GM12878 (cell line): Measurements from ENCODE around the gene HSPA2. TPM values are rescaled to one million over a fixed set of nuclear protein-coding genes. Genes with fewer than 3 reads are reported as not detected.

Experiments
- ATAC-seq: fragments of 200-7000 bp; cut with Tn5 transposase; 3 replicates; pipeline ENCODE4 v1.9.1; 2020; ENCODE audit warnings: mild to moderate bottlenecking, moderate library complexity
- BruUV-seq: library from RNA; stranded (reverse); fragments of 400-500 nt; replicated peaks from 2 replicates; lab custom pipeline; 2021; lab: Mats Ljungman, UMichigan
- CTCF ChIA-PET: fragments of 300-600 bp; sonication (Branson Sonifier 250); formaldehyde crosslinking; extraction: SDS; loops from one replicate; lab custom pipeline; 2021; ENCODE audit warnings: inconsistent platforms; lab: Yijun Ruan, JAX
- POLR2A ChIA-PET: fragments of 350-600 bp; formaldehyde crosslinking; extraction: SDS; loops from one replicate; lab custom pipeline; 2021; ENCODE audit warnings: inconsistent platforms; lab: Charles Lee
- RAD21 ChIA-PET: fragments of 300-600 bp; sonication (Branson Sonifier 250); formaldehyde crosslinking; loops from one replicate; lab custom pipeline; 2023; ENCODE audit warnings: antibody characterized with exemption; ENCODE audit not compliant: unreplicated experiment; lab: Charles Lee
- SMC1A ChIA-PET: fragments of 300-600 bp; sonication (Branson Sonifier 250); formaldehyde crosslinking; loops from one replicate; lab custom pipeline; 2023; ENCODE audit not compliant: unreplicated experiment, uncharacterized antibody; lab: Charles Lee
- DNase-seq: peaks from one replicate; pipeline ENCODE4 v3.0.0-alpha.2; 2011; ENCODE audit warnings: low read depth, low spot score
- FAIRE-seq: peaks from 3 replicates; lab custom pipeline; 2011; peaks lifted over from hg19 to GRCh38; lab: Jason Lieb, UNC
- H2AFZ ChIP-seq: 2 replicates; pipeline ENCODE4 v1.6.0; 2011; ENCODE audit warnings: low read depth, low read length, control low read depth; ENCODE audit not compliant: control insufficient read depth
- H3K27ac ChIP-seq: 2 replicates; pipeline ENCODE4 v1.5.1; 2011; ENCODE audit warnings: control low read depth; ENCODE audit not compliant: control insufficient read depth, insufficient read depth
- H3K27me3 ChIP-seq, 2 experiments: replicated peaks in 1 of 2; 2 replicates each; pipeline versions ENCODE4 v1.6.0 to v1.6.1; 2011; ENCODE audit warnings: low read length in 1 of 2; ENCODE audit not compliant: control insufficient read depth in 2 of 2, insufficient read depth in 2 of 2
- H3K36me3 ChIP-seq, 2 experiments: 2 replicates each; pipeline ENCODE4 v1.5.1; 2011; ENCODE audit warnings: low read length in 1 of 2; ENCODE audit not compliant: control insufficient read depth in 2 of 2, insufficient read depth in 2 of 2
- H3K4me1 ChIP-seq: 2 replicates; pipeline ENCODE4 v1.6.1; 2011; ENCODE audit warnings: mild to moderate bottlenecking, low read length, moderate library complexity, mixed read lengths; ENCODE audit not compliant: control insufficient read depth, insufficient read depth
- H3K4me2 ChIP-seq: 2 replicates; pipeline ENCODE4 v1.6.0; 2011; ENCODE audit warnings: control low read depth; ENCODE audit not compliant: control insufficient read depth, insufficient read depth
- H3K4me3 ChIP-seq: fragments of 200-600 bp; sonication (generic); 2 replicates; pipeline ENCODE4 v1.5.1; 2016
- H3K79me2 ChIP-seq: 2 replicates; pipeline ENCODE4 v1.6.0; 2011; ENCODE audit warnings: low read length; ENCODE audit not compliant: control insufficient read depth, insufficient read depth
- H3K9ac ChIP-seq: 2 replicates; pipeline ENCODE4 v1.8.0; 2011; ENCODE audit warnings: low read length, control low read depth, mixed read lengths; ENCODE audit not compliant: control insufficient read depth, insufficient read depth
- H3K9me3 ChIP-seq: replicated peaks from 3 replicates; pipeline ENCODE4 v1.5.1; 2011; ENCODE audit warnings: mild to moderate bottlenecking, low read length; ENCODE audit not compliant: control insufficient read depth, insufficient read depth
- H4K20me1 ChIP-seq: 2 replicates; pipeline ENCODE4 v1.6.0; 2011; ENCODE audit not compliant: control insufficient read depth, insufficient read depth
- BCL11A ChIP-seq: IDR thresholded peaks from 2 replicates; pipeline ENCODE4 v1.6.1; 2011; ENCODE audit warnings: low read depth, low read length
- DPF2 ChIP-seq: fragments of 450-650 bp; IDR thresholded peaks from 2 replicates; pipeline ENCODE4 v1.6.1; 2017; ENCODE audit warnings: mild to moderate bottlenecking
- E2F4 ChIP-seq: IDR thresholded peaks from 2 replicates; pipeline ENCODE4 v1.6.1; 2012; ENCODE audit warnings: low read depth, low read length, improper control_type of control experiment
- IKZF1 ChIP-seq: fragments of 450-650 bp; conservative IDR thresholded peaks from 2 replicates; pipeline ENCODE4 v1.6.1; 2017; ENCODE audit warnings: antibody characterized with exemption, mild to moderate bottlenecking
- IRF4 ChIP-seq: IDR thresholded peaks from 2 replicates; pipeline ENCODE4 v1.6.1; 2011; ENCODE audit warnings: low read depth, low read length
- TAF1 ChIP-seq: IDR thresholded peaks from 2 replicates; pipeline ENCODE4 v1.6.1; 2011; ENCODE audit warnings: mild to moderate bottlenecking, low read depth, low read length, borderline replicate concordance
- ZNF274 ChIP-seq: IDR thresholded peaks from one replicate; pipeline ENCODE4 v1.8.0; 2011; ENCODE audit not compliant: insufficient read length, insufficient read depth
- WGBS: methylation state at CpG from one replicate; pipeline ENCODE4 v1.1.6; 2016; ENCODE audit warnings: low lambda C conversion rate; ENCODE audit not compliant: insufficient replicate concordance, insufficient coverage; ENCODE audit errors: missing lambda C conversion rate; 5-methylcytosine and 5-hydroxymethylcytosine counted together
- in situ Hi-C: fragments of 300-500 bp; cut with MboI; formaldehyde crosslinking; loops from 9 replicates; pipeline ENCODE4 v1.14.3; 2018; ENCODE audit warnings: mixed read lengths
- intact Hi-C: fragments of 100-400 bp; cut with micrococcal nuclease; formaldehyde crosslinking; loops from one replicate; pipeline ENCODE4 v1.14.2; 2022; ENCODE audit not compliant: unreplicated experiment
- polyA plus RNA-seq, 11 experiments: library from polyadenylated mRNA; depleted of rRNA in 4 of 11; unstranded in 6 of 11; stranded (reverse) in 5 of 11; fragments of >200 nt; fragmentation: Nextera tagmentation in 4 of 11; fragmentation: Illumina TruSeq in 1 of 11; extraction: Ambion mirVana in 4 of 11; extraction: Trizol in 1 of 11; gene quantifications; 1 replicate in 1 of 11; 2 replicates in 10 of 11; pipeline versions ENCODE4 v1.2.1 to v1.2.3, GENCODE V29; 2011 to 2016; ENCODE audit warnings: inconsistent platforms in 2 of 11, missing spikeins in 2 of 11, low read depth in 1 of 11
- total RNA-seq, 4 experiments: library from RNA; depleted of rRNA in 3 of 4; stranded (reverse); fragments of >200 nt in 3 of 4; fragmentation: Illumina TruSeq in 1 of 4; extraction: Trizol in 1 of 4; gene quantifications; 2 replicates each; pipeline versions ENCODE4 v1.2.1 to v1.2.3, GENCODE V29; 2013 to 2021
- TF ChIP-seq, protein P1 (sequence below): fragments of 150-350 bp; IDR thresholded peaks from 2 replicates; pipeline ENCODE4 v1.6.1; 2014; ENCODE audit warnings: mild to moderate bottlenecking, low read depth, low read length
- TF ChIP-seq, protein P2 (sequence below): IDR thresholded peaks from 2 replicates; pipeline ENCODE4 v1.6.1; 2011; ENCODE audit warnings: low read depth, low read length, improper control_type of control experiment, borderline replicate concordance

Gene HSPA2
- total and polyA plus RNA-seq, 10 of the 15 experiments (the other 5 are each of a cell fraction or from before 2014, with no cell fraction given), result 0.02 to 1.2 (median 0.65) TPM

DNA sequence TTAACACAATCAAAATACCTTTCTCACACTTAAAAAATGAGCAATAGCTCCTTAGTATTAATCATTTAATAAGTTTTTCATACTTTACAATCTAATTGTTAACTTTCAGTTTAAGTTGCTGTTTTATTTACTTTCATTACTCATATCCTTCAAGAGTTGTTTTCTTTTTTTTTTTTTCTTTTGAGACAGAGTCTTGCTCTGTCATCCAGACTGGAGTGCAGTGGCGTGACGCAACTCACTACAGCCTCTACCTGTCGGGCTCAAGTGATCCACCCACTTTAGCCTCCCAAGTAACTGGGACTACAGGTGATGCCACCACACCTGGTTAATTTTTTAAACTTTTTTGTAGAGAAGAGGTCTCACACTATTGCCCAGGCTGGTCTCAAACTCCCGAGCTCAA, 19.8 kb upstream of the HSPA2 start:
- H3K36me3 ChIP-seq, result peaks cover 6 to 27% of the 10 kb centered on the region in 2 experiments
- POLR2A ChIA-PET, result interaction anchor here (0.7 kb wide), 2 partner anchors 15 to 331 kb away, joined by 3 read pairs; no protein-coding TSS in a partner anchor
- no peaks in the 10 kb centered on the region for H4K20me1 ChIP-seq
- SMC1A ChIA-PET, result interaction anchor here (1.2 to 2.2 kb wide), 3 partner anchors 10 to 91 kb away, joined by 4 to 12 read pairs (median 4); no protein-coding TSS in a partner anchor
- DNase-seq, result no peak
- H3K27me3 ChIP-seq, result no peaks in the 10 kb centered on the region
- H3K27ac ChIP-seq, result no peak overlapping the region
- in situ Hi-C loops, result no loop called here
- H3K4me1 ChIP-seq, result peaks cover 7% of the 10 kb centered on the region; the same call in 1 of the 2 replicates
- intact Hi-C loops, result no loop called here
- H3K4me2 ChIP-seq, result no peak overlapping the region
- no peak overlapping the region for H3K9ac ChIP-seq
- CTCF ChIA-PET, result interaction anchor here (1.3 to 5.4 kb wide), 5 partner anchors 10 to 116 kb away, joined by 4 to 37 read pairs (median 8); no protein-coding TSS in a partner anchor
- peaks cover 59% of the 10 kb centered on the region for H3K79me2 ChIP-seq
- WGBS, result 96% methylated on average over 4 of the region's 4 CpGs
- no peak for ATAC-seq
- FAIRE-seq, result no peak
- RAD21 ChIA-PET, result interaction anchor here (0.6 to 1.4 kb wide), 3 partner anchors 25 to 91 kb away, joined by 3 to 5 read pairs (median 5); no protein-coding TSS in a partner anchor
- no peaks in the 10 kb centered on the region for H3K9me3 ChIP-seq
- TF ChIP-seq IKZF1, result no peak
- no peak for TF ChIP-seq DPF2
- TF ChIP-seq, protein P1, sequence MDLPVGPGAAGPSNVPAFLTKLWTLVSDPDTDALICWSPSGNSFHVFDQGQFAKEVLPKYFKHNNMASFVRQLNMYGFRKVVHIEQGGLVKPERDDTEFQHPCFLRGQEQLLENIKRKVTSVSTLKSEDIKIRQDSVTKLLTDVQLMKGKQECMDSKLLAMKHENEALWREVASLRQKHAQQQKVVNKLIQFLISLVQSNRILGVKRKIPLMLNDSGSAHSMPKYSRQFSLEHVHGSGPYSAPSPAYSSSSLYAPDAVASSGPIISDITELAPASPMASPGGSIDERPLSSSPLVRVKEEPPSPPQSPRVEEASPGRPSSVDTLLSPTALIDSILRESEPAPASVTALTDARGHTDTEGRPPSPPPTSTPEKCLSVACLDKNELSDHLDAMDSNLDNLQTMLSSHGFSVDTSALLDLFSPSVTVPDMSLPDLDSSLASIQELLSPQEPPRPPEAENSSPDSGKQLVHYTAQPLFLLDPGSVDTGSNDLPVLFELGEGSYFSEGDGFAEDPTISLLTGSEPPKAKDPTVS, result no peak
- TF ChIP-seq ZNF274, result no peak
- no peak for TF ChIP-seq IRF4
- TF ChIP-seq BCL11A, result no peak
- no peak for TF ChIP-seq E2F4
- TF ChIP-seq, protein P2, sequence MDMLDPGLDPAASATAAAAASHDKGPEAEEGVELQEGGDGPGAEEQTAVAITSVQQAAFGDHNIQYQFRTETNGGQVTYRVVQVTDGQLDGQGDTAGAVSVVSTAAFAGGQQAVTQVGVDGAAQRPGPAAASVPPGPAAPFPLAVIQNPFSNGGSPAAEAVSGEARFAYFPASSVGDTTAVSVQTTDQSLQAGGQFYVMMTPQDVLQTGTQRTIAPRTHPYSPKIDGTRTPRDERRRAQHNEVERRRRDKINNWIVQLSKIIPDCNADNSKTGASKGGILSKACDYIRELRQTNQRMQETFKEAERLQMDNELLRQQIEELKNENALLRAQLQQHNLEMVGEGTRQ, result no peak
- no peak for TF ChIP-seq TAF1
- no peak overlapping the region for H3K4me3 ChIP-seq
- no TSS peak for BruUV-seq
- H2AFZ ChIP-seq, result no peak overlapping the region
